K562 (cell line): ENCODE results near the gene PRRT2.

Experiments
- CHD1 ChIP-seq: fragments of 200-600 bp; sonication (generic); IDR thresholded peaks from one replicate; pipeline ENCODE4 v1.6.1; 2012; ENCODE audit warnings: mild to moderate bottlenecking, moderate library complexity, low read length, inconsistent platforms
- POLR2A ChIP-seq: fragments of 450-650 bp; conservative IDR thresholded peaks from 2 replicates; pipeline ENCODE4 v1.6.1; 2016
- POU5F1 ChIP-seq: fragments of 150-350 bp; IDR thresholded peaks from 2 replicates; pipeline ENCODE4 v1.6.1; 2014; ENCODE audit warnings: borderline replicate concordance, low read length, low read depth, mild to moderate bottlenecking; ENCODE audit not compliant: partially characterized antibody
- SMARCA4 ChIP-seq: fragments of 450-650 bp; IDR thresholded peaks from 2 replicates; pipeline ENCODE4 v1.6.1; 2016

DNA sequence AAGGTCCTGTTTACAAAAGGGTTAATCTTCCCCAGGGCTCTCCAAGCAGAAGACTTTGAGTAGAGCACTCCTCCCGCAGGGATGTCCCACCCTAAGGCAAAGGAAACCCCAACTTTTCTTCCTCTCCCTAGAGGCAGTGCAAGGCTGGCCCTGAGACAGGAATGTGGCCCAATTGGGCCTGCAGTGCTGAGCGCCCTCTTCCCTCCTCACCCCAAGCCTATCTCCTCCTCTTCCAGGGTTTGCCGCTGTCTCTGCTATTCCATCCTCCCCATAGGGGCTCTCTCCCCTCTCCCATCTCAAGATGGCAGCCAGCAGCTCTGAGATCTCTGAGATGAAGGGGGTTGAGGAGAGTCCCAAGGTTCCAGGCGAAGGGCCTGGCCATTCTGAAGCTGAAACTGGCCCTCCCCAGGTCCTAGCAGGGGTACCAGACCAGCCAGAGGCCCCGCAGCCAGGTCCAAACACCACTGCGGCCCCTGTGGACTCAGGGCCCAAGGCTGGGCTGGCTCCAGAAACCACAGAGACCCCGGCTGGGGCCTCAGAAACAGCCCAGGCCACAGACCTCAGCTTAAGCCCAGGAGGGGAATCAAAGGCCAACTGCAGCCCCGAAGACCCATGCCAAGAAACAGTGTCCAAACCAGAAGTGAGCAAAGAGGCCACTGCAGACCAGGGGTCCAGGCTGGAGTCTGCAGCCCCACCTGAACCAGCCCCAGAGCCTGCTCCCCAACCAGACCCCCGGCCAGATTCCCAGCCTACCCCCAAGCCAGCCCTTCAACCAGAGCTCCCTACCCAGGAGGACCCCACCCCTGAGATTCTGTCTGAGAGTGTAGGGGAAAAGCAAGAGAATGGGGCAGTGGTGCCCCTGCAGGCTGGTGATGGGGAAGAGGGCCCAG, 1.0 kb downstream of the PRRT2 start:
- TF ChIP-seq POLR2A (no peak), POU5F1 (no peak), CHD1 (no peak), SMARCA4 (no peak)
